AG04449 (cell line): ENCODE data around the gene XYLT2.

Experiments
- CTCF ChIA-PET: fragments of 350-600 bp; formaldehyde crosslinking; extraction: SDS; loops from one replicate; lab custom pipeline; 2021; ENCODE audit warnings: antibody characterized with exemption; lab: Yijun Ruan, JAX
- POLR2A ChIA-PET: fragments of 400-600, 350-600 bp; formaldehyde crosslinking; extraction: SDS; loops from one replicate; lab custom pipeline; 2020; ENCODE audit warnings: antibody characterized with exemption, inconsistent platforms; lab: Yijun Ruan, JAX
- DNase-seq: peaks from one replicate; pipeline ENCODE4 v3.0.0-alpha.2; 2010; ENCODE audit warnings: low read depth, low spot score
- H3K4me3 ChIP-seq: 2 replicates; pipeline ENCODE4 v1.5.1; 2011; ENCODE audit warnings: low read depth, mild to moderate bottlenecking, control low read depth, low read length
- CTCF ChIP-seq: IDR thresholded peaks from one replicate; pipeline ENCODE4 v1.5.1; 2011; ENCODE audit warnings: mild to moderate bottlenecking, moderate library complexity, low read length, control low read depth, inconsistent platforms; ENCODE audit not compliant: insufficient read depth; ENCODE audit errors: missing control alignments

Gene XYLT2

GRCh38 chr17:50381260-50381815, 35.4 kb downstream of the XYLT2 start:
- CTCF ChIA-PET = interaction anchor here (0.8 to 12.6 kb wide), 4 partner anchors 9 to 19 kb away, joined by 3 to 139 read pairs (median 5); partner anchors contain the start of gene LRRC59
- POLR2A ChIA-PET = interaction anchor here (0.6 to 1.7 kb wide), 2 partner anchors 13 to 16 kb away, joined by 3 to 9 read pairs; partner anchors contain the start of gene LRRC59
- no peak overlapping the region for H3K4me3 ChIP-seq
- no peak for TF ChIP-seq CTCF
- no peak for DNase-seq

GRCh38 chr17:50381920-50382319, 36.0 kb downstream of the XYLT2 start:
- CTCF ChIA-PET = interaction anchor here (2.0 to 12.6 kb wide), 3 partner anchors 9 to 15 kb away, joined by 4 to 139 read pairs (median 6); partner anchors contain the start of gene LRRC59
- no peak for TF ChIP-seq CTCF
- no peak overlapping the region for H3K4me3 ChIP-seq
- POLR2A ChIA-PET = interaction anchor here (0.6 to 1.7 kb wide), 2 partner anchors 13 to 15 kb away, joined by 3 to 9 read pairs; partner anchors contain the start of gene LRRC59
- no peak for DNase-seq

GRCh38 chr17:50382931-50383330, 37.0 kb downstream of the XYLT2 start:
- POLR2A ChIA-PET = no interaction called here
- CTCF ChIA-PET = interaction anchor here (2.0 to 12.6 kb wide), 2 partner anchors 10 to 14 kb away, joined by 4 to 139 read pairs; partner anchors contain the start of gene LRRC59
- no peak overlapping the region for H3K4me3 ChIP-seq
- TF ChIP-seq CTCF = no peak
- no peak for DNase-seq

- ChIA-PET POLR2A (no interaction called here), CTCF (interaction anchor here (12.6 kb wide), 1 partner anchor 11 kb away, joined by 139 read pairs; the partner anchor contains the start of gene LRRC59)
- no peak overlapping the region for H3K4me3 ChIP-seq
- no peak for DNase-seq
- TF ChIP-seq CTCF = no peak
These were observed 40.6 kb downstream of the XYLT2 start for GRCh38 chr17:50386510-50386909.

GRCh38 chr17:50388728-50389127, 42.8 kb downstream of the XYLT2 start:
- no peak for TF ChIP-seq CTCF
- POLR2A ChIA-PET = interaction anchor here (0.9 to 1.0 kb wide), 2 partner anchors 9 kb away, joined by 5 to 6 read pairs; partner anchors contain the start of gene LRRC59
- CTCF ChIA-PET = interaction anchor here (1.0 to 12.6 kb wide), 5 partner anchors 9 to 90 kb away, joined by 3 to 139 read pairs (median 3); partner anchors contain the start of genes LRRC59 and RSAD1
- no peak for DNase-seq
- no peak overlapping the region for H3K4me3 ChIP-seq

- DNase-seq = no peak
- ChIA-PET POLR2A (interaction anchor here (0.9 to 1.1 kb wide), 2 partner anchors 10 to 37 kb away, joined by 4 to 5 read pairs; no protein-coding TSS in a partner anchor), CTCF (interaction anchor here (1.0 to 12.6 kb wide), 2 partner anchors 8 to 27 kb away, joined by 3 to 139 read pairs; partner anchors contain the start of gene LRRC59)
- H3K4me3 ChIP-seq = no peak overlapping the region
- no peak for TF ChIP-seq CTCF
These were observed 43.6 kb downstream of the XYLT2 start for GRCh38 chr17:50389534-50389933.
